ENCODE results near the gene SRRT.

Gene SRRT

DNA sequence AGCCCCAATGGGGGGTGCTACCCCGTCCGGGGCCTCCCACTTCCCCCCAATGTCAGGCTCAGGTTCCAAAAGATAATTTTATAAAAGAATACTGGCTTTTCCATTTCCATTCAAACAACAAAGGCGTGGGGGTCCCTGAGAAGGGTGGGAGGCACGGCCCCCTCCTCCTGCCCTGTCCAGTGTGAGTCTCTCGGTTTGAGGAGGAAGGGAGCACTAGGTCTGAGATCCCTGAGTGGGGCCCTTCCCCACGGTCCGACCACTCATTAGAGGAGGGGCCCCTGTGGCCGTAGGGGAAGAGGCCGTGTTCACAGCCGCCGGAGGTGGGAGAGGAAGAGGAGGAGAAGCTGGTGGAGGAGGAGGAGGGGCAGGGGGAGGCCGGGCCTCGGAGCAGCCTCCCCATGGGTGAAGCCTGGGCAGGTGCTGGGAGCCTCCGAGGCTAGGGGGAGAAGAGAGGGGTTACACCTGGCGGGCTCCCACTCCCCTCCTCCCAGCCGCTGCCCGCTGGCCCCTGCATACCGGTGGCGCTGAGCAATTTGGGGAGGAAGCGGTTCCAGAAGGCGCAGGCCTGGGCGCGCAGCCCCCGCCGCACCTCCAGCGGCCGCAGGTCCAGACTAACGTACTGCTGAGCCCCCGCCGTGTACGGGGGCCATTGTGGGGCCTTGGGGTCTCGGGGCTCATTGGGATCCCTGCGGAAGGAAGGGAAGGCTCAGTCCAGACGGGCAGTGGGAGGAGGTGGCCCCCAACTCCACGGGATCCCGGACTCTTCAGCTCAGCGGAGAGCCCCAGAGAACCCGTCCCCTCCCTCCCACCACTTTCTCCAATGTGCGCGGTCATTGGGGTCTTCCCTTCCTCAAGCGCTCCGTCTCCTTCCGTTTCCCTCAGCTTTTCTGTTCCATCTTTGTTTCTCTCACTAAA is 16.0 kb downstream of the SRRT start:
- Histone ChIP-seq H3K9me3 (ENCODE audit: low read length) (no peaks in the 10 kb centered on the region), H2AFZ (ENCODE audit: low read depth, low read length) (peak overlapping the region; percentile 66), H3K36me3 (ENCODE audit: insufficient read depth, low read length) (peaks cover 30% of the 10 kb centered on the region), H3K4me3 (ENCODE audit: low read length) (peak overlapping the region; percentile 60), H3K27me3 (ENCODE audit: insufficient read depth, low read length) (peaks cover under 1% of the 10 kb centered on the region), H3K4me1 (ENCODE audit: insufficient read depth, low read length) (peaks cover 39% of the 10 kb centered on the region)

DNA sequence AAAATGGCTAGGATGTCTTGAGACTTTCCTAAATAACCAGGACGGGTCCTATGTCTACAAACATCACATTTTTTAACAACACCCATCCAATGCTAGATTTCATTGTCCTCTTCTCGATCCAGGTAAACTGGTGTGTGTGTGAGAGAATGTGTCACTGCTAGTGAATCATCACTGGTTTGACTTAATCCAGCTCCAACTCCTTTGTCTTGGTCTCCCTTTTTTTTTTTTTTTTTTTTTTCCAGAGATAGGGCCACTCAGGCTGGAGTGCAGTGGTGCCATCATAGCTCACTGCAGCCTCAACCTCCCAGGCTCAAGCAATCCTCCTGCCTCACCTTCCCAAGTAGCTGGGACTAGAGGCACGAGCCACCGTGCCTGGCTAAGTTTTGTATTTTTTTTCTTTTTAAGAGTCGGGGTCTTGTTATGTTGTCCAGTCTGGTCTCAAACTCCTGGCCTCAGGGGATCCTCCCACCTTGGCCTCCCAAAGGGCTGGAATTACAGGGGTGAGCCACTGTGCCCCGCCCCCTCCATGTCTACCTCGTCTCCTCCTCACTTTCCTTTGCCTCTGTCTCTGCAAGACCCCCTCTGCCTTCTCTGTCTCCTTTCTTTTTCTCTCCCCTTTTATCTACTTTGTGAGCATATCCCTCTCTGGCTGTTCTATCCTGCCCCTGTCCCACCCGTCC is 16.8 kb downstream of the SRRT start:
- H3K9me3 ChIP-seq (ENCODE audit: low read length), result no peaks in the 10 kb centered on the region
- H3K4me1 ChIP-seq (ENCODE audit: insufficient read depth, low read length), result peaks cover 45% of the 10 kb centered on the region
- peaks cover 8% of the 10 kb centered on the region for H3K27me3 ChIP-seq (ENCODE audit: insufficient read depth, low read length)
- H3K4me3 ChIP-seq (ENCODE audit: low read length), result peak overlapping the region; percentile 60
- no peak overlapping the region for H2AFZ ChIP-seq (ENCODE audit: low read depth, low read length)
- peaks cover 22% of the 10 kb centered on the region for H3K36me3 ChIP-seq (ENCODE audit: insufficient read depth, low read length)

- no peaks in the 10 kb centered on the region for H3K9me3 ChIP-seq (ENCODE audit: low read length)
- no peak overlapping the region for H2AFZ ChIP-seq (ENCODE audit: low read depth, low read length)
- H3K4me3 ChIP-seq (ENCODE audit: low read length), result no peak overlapping the region
- peaks cover 12% of the 10 kb centered on the region for H3K36me3 ChIP-seq (ENCODE audit: insufficient read depth, low read length)
- peaks cover 12% of the 10 kb centered on the region for H3K27me3 ChIP-seq (ENCODE audit: insufficient read depth, low read length)
- H3K4me1 ChIP-seq (ENCODE audit: insufficient read depth, low read length), result peaks cover 45% of the 10 kb centered on the region
Observed at GRCh38 chr7:100892364-100893317, 17.7 kb downstream of the SRRT start.

- H3K4me3 ChIP-seq (ENCODE audit: low read length), result no peak overlapping the region
- no peaks in the 10 kb centered on the region for H3K9me3 ChIP-seq (ENCODE audit: low read length)
- H2AFZ ChIP-seq (ENCODE audit: low read depth, low read length), result no peak overlapping the region
- peaks cover 38% of the 10 kb centered on the region for H3K4me1 ChIP-seq (ENCODE audit: insufficient read depth, low read length)
- H3K36me3 ChIP-seq (ENCODE audit: insufficient read depth, low read length), result peaks cover 5% of the 10 kb centered on the region
- H3K27me3 ChIP-seq (ENCODE audit: insufficient read depth, low read length), result peaks cover 14% of the 10 kb centered on the region
Observed at GRCh38 chr7:100893318-100893895, 18.5 kb downstream of the SRRT start.

DNA sequence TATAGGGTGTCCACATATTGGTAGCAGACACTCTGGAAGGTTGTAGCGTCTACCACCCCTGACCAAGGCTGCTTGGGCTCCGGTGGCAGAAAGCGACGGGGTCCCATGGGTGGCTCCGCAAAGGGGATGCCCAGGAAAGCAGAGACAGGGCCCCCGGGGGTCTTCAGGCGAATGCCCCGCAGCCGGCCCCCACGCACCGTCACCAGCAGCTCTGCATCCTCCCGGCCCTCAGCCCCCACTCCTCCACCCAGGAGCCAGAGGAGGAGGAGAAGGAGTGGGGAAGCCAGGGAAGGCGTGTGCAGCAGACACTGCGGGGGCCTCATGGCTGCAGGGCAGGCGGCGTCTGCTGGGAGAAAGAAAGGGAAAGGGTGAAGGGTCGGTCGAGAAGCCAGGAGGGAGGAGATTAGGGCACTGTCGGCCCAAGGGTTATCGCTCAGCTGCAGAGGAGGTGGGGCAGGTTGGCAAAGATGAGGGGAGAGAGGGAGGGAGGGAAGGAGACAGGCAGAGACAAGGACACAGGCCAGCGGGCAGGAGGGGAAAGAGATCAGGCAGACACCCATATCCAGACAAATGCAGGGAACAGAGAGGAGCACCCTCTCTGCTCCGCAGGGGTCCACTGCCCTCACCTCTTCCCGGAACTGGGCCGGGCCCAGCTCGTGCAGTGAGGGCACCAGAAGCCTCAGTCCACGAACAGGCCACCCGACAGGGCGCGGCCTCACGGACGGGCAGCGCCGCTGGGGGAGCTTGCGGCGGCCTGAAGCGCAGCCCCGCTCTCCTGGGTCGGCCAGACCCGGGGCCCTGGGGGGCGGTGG is 19.2 kb downstream of the SRRT start:
- Histone ChIP-seq H3K4me1 (ENCODE audit: insufficient read depth, low read length) (peaks cover 31% of the 10 kb centered on the region), H3K27me3 (ENCODE audit: insufficient read depth, low read length) (peaks cover 14% of the 10 kb centered on the region), H3K9me3 (ENCODE audit: low read length) (no peaks in the 10 kb centered on the region), H3K36me3 (ENCODE audit: insufficient read depth, low read length) (no peaks in the 10 kb centered on the region), H2AFZ (ENCODE audit: low read depth, low read length) (no peak overlapping the region), H3K4me3 (ENCODE audit: low read length) (no peak overlapping the region)

- H3K4me1 ChIP-seq (ENCODE audit: insufficient read depth, low read length), result peaks cover 27% of the 10 kb centered on the region
- no peak overlapping the region for H2AFZ ChIP-seq (ENCODE audit: low read depth, low read length)
- peaks cover 14% of the 10 kb centered on the region for H3K27me3 ChIP-seq (ENCODE audit: insufficient read depth, low read length)
- H3K4me3 ChIP-seq (ENCODE audit: low read length), result peak overlapping the region; percentile 38
- no peaks in the 10 kb centered on the region for H3K9me3 ChIP-seq (ENCODE audit: low read length)
- H3K36me3 ChIP-seq (ENCODE audit: insufficient read depth, low read length), result no peaks in the 10 kb centered on the region
Observed at GRCh38 chr7:100894860-100895700, 20.2 kb downstream of the SRRT start.

DNA sequence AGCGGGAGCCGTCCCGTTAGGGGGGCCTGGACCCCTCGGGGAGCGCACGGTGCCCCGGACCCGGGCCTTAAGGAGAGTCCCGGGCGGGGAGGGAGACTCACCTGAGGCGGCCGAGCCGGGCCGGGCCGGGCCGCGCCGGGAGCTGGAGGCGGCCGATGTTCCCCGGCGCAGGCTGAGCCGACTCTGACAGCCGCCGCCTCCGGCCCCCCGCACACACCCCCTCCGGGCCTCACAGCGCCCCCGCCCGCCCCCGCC is 20.7 kb downstream of the SRRT start, which contains the start of gene ACHE:
TSS of gene ACHE (minus strand) at position 188 of the 255 bp plus-strand sequence. CDS start 1,656 bp downstream, outside the sequence.
- Histone ChIP-seq H3K36me3 (ENCODE audit: insufficient read depth, low read length) (no peaks in the 10 kb centered on the region), H2AFZ (ENCODE audit: low read depth, low read length) (no peak within 1 kb of the TSS), H3K9me3 (ENCODE audit: low read length) (no peaks in the 10 kb centered on the region), H3K4me3 (ENCODE audit: low read length) (peak within 1 kb of the TSS; percentile 38), H3K27me3 (ENCODE audit: insufficient read depth, low read length) (peaks cover 14% of the 10 kb centered on the region), H3K4me1 (ENCODE audit: insufficient read depth, low read length) (peaks cover 23% of the 10 kb centered on the region)

GRCh38 chr7:100895956-100896731 is 21.2 kb downstream of the SRRT start:
- Histone ChIP-seq H3K27me3 (ENCODE audit: insufficient read depth, low read length) (peaks cover 14% of the 10 kb centered on the region), H3K36me3 (ENCODE audit: insufficient read depth, low read length) (no peaks in the 10 kb centered on the region), H3K4me1 (ENCODE audit: insufficient read depth, low read length) (peaks cover 18% of the 10 kb centered on the region), H2AFZ (ENCODE audit: low read depth, low read length) (no peak overlapping the region), H3K9me3 (ENCODE audit: low read length) (no peaks in the 10 kb centered on the region), H3K4me3 (ENCODE audit: low read length) (peak overlapping the region; percentile 34)

GRCh38 chr7:100896732-100897608 is 22.1 kb downstream of the SRRT start:
- Histone ChIP-seq H3K27me3 (ENCODE audit: insufficient read depth, low read length) (peaks cover 14% of the 10 kb centered on the region), H3K4me3 (ENCODE audit: low read length) (peak overlapping the region; percentile 36), H2AFZ (ENCODE audit: low read depth, low read length) (no peak overlapping the region)

GRCh38 chr7:100897772-100898454 is 23.0 kb downstream of the SRRT start:
- no peaks in the 10 kb centered on the region for H3K36me3 ChIP-seq (ENCODE audit: insufficient read depth, low read length)
- peaks cover 14% of the 10 kb centered on the region for H3K4me1 ChIP-seq (ENCODE audit: insufficient read depth, low read length)
- H2AFZ ChIP-seq (ENCODE audit: low read depth, low read length), result no peak overlapping the region
- H3K27me3 ChIP-seq (ENCODE audit: insufficient read depth, low read length), result peaks cover 14% of the 10 kb centered on the region
- no peaks in the 10 kb centered on the region for H3K9me3 ChIP-seq (ENCODE audit: low read length)
- no peak overlapping the region for H3K4me3 ChIP-seq (ENCODE audit: low read length)

More at GRCh38 chr7:100896732-100897608, 22.1 kb downstream of the SRRT start:
- Histone ChIP-seq H3K4me1 (ENCODE audit: insufficient read depth, low read length) (peaks cover 14% of the 10 kb centered on the region), H3K36me3 (ENCODE audit: insufficient read depth, low read length) (no peaks in the 10 kb centered on the region), H3K9me3 (ENCODE audit: low read length) (no peaks in the 10 kb centered on the region)
